Prostate gland (tissue), 2 donors: ENCODE data around the gene TNP2.

Experiments used
- CTCF ChIP-seq, 4 experiments: fragments of 200-600 bp in 2 of 4; fragments of 450-650 bp in 2 of 4; sonication (generic) in 2 of 4; IDR thresholded peaks; 1 replicate in 3 of 4; 2 replicates in 1 of 4; pipeline ENCODE4 v1.5.1; 2016 to 2019; ENCODE audit warnings: antibody characterized with exemption in 4 of 4, mild to moderate bottlenecking in 2 of 4, moderate library complexity in 2 of 4
- POLR2A ChIP-seq: fragments of 450-650 bp; IDR thresholded peaks from one replicate; pipeline ENCODE4 v1.6.1; 2016; ENCODE audit warnings: antibody characterized with exemption, mild to moderate bottlenecking

GRCh38 chr16:11253995-11254912 lies 14.9 kb downstream of the TNP2 start:
- TF ChIP-seq CTCF (IDR thresholded peaks at IDR 0.05), result no peak
- TF ChIP-seq POLR2A, result no peak
